DMS 273 (cell line): ENCODE results near the gene SLC16A12.
"Not testable (repeated sequence)": the region's sequence is repeated elsewhere in the genome, so short reads cannot be mapped to it uniquely, and the experiment has no call there.

Experiments
- DNase-seq: peaks from one replicate; lab custom pipeline; 2025; ENCODE audit not compliant: unreplicated experiment; lab: John Stamatoyannopoulos, UW

Gene SLC16A12

GRCh38 chr10:89475591-89475998, 59.8 kb downstream of the SLC16A12 start:
- DNase-seq, result no peak

GRCh38 chr10:89475125-89475524, 60.3 kb downstream of the SLC16A12 start:
- DNase-seq, result no peak

GRCh38 chr10:89474452-89474851, 60.9 kb downstream of the SLC16A12 start:
- DNase-seq, result no peak

DNA sequence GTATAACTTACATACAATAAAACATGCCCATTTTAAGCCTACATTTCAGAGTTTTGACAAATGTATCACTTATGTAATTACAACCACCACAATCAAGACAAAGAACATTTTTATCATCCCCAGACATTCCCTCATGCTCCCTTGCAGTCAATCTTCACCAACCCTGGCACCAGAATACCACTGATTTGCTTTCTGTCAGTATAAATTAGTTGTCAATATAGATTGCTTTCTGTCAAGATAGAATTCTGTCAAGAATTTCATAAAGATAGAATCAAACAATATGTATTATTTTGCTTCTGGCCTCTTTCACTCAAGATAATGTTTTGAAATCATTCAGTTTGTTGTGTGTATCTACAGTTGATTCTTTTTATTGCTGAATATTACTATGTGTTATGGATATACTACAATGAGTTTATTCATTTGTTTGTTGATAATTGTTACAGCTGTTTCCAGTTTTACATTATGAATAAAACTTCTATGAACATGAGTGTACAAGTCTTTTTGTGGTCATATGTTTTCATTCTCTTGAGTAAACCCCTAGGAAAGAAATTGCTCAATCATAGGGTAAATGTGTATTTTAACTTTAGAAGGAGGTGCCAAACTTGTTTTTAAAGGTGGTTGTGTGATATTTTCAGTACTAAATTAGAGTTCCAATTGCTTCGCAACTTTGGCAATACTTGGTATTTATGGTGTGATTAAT, 64.1 kb downstream of the SLC16A12 start:
- no peak for DNase-seq

GRCh38 chr10:89470628-89471027, 64.8 kb downstream of the SLC16A12 start:
- no peak for DNase-seq

- no peak for DNase-seq
Measured at GRCh38 chr10:89469517-89469916, 65.9 kb downstream of the SLC16A12 start.

DNA sequence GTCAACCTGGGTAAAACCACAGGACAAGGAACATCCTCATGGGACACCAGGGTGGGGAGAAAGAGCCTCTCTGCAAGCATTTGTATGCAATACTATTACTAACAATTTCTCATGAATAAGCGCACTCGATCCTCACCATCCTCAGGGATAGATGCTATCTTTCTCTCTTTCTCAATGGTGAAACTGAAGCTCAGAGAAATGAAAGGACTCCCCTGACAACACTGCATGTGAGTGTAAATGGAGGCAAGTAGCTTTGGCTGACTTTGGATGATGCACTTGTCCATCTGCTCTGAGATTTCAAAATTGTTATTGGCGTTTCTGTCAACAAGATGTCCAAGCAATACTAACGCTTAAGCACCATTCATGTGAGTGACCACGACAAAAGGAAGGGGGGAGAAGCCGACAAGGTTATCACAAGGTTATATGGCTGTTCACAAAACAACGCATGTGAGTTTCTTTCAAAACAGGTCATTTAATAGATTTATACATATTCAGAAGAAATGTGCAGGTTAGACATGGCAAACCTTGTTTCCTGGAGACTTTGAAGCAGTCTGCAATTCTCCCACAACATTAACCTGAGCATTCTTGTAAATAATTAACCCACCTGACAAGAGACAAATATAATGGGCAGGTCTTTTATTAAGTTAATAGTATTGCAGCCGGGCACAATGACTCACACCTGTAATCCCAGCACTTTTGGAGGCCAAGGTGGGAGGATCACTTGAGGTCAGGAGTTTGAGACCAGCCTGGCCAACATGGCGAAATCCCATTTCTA, 67.0 kb downstream of the SLC16A12 start:
- DNase-seq, result no peak

GRCh38 chr10:89466599-89467035, 68.8 kb downstream of the SLC16A12 start:
- DNase-seq, result peak; percentile 5

DNA sequence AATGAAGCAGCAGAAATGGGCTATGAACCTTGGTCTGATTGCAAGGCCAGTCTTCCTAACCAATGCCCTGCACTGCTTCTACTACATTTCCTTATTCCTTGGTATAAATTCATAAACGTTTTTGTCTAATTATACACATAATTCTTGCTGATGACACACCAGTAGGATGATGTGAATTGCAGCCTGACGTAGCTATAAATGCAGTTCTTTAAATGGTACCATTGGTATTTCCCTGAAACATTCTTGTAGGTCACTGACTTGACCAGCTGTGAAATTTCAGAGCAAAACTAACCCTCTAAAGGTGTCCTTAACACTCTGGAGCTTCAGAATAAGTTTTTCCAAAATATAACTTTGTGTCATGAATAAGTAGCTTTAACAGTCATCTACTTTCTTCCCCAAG, 70.2 kb downstream of the SLC16A12 start:
- no peak for DNase-seq

GRCh38 chr10:89463846-89464537, 71.4 kb downstream of the SLC16A12 start:
- no peak for DNase-seq

DNA sequence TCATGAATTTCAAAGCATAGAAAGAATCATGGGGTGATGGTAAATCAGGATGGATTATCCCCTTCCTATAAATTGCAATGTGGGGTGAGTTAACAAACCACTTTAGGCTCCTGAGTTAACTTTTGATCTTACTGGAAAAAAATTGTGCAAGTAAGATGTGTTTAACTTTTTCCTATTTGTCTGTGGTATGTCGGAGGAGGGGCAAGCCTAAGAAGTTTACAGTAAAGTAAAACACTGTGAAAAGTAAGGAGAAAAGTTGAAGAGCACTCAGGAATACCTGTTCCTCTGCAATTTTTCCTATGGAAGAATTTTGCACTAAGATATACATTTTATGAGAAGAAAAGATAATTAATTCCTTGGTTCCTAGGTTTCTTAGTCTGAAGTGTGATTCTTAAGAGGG, 76.6 kb downstream of the SLC16A12 start:
- DNase-seq, result no peak

DNA sequence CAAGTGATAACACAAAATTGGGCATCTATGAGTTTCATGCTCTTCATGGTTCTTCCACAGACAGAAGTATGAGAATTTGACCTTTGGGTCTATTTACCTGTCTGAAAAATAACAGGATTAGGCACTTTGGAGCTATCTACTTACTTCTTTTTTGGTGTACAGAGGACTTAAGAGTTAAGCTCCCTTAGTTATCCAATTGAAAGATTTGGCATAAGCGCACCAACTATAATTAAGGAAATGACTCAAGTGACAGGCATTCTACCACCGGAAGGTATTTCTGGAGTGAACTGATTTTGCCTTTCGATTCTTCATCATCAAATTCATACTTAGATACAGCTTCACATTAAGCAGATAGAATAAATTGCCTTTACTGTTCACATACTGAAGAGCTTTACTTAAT, 77.1 kb downstream of the SLC16A12 start:
- DNase-seq, result no peak

- DNase-seq, result no peak
Measured at GRCh38 chr10:89454561-89455347, 80.6 kb downstream of the SLC16A12 start.

GRCh38 chr10:89452193-89452592, 83.2 kb downstream of the SLC16A12 start:
- no peak for DNase-seq

DNA sequence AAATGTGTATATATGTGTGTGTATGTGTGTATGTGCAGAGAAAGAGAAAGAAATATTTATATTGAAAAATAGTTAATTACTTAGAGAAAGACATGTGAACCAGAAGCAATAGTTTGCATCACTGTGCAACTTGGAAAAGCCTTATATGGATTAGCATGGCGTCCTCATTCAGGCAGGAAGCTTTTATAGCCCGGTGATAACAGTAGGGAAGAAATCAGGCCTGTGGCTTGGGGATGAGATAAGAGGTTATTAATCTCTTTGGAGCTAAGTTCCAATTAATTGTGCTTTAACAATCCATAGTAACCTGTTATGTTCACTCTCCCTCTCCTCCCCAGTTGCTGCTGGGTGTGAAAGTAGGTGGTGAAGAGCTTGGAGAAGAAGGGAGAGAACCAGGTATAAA, 84.5 kb downstream of the SLC16A12 start:
- DNase-seq, result no peak

- DNase-seq, result not testable (repeated sequence)
Measured at GRCh38 chr10:89444819-89445218, 90.6 kb downstream of the SLC16A12 start.

DNA sequence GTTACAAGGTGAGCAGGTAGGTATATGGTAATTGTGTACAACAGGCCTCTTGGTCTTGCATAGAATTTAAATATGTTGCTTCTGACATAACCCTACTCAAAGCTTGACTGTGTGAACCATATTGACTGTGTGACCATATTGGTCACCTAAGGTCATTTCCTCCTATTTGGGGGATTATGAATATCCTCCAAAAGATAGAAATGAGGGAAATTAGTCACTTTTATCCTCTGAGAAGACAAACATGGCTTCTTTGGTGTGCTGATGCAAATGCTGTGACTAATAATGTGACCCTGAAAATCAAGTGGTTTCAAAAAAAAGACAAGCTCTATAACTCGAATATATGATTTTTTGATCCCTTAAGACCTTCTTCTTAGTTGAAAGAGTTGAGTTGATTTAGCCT, 93.1 kb downstream of the SLC16A12 start:
- DNase-seq, result no peak

GRCh38 chr10:89440226-89441009, 95.0 kb downstream of the SLC16A12 start:
- DNase-seq, result peak; percentile 21

- no peak for DNase-seq
Measured at GRCh38 chr10:89438525-89438924, 96.9 kb downstream of the SLC16A12 start.

DNA sequence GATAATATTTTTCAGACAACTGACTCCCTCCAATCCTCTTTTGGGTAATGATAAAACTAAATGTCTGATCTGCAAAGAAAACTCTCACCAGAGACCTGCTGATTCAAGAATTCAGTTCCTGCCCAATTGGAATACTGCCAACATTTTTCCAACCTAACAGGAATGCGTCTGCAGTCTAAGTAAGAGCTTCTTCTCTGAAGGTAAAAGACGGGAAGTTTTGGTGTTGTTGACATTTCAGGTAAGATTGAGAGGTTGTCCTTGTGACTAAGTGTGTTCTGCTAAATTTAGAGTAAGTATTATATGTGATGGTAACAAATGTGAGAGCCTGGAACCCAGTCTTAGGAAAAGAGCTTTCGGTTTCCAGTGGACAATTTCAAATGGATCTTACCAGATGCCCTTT, 103.4 kb downstream of the SLC16A12 start:
- peak; percentile 5 for DNase-seq
